Renal pelvis (tissue), 4 donors: ENCODE data around the gene NEU2. TPM values are rescaled to one million over a fixed set of nuclear protein-coding genes. Genes with fewer than 3 reads are reported as not detected.

Source experiments
- DNase-seq: peaks from one replicate; pipeline ENCODE4 v3.0.0-alpha.2; 2013
- polyA plus RNA-seq, 3 donors: library from polyadenylated mRNA; unstranded; fragments of 120-200 nt; gene quantifications; one replicate each; pipeline ENCODE4 v1.2.1, GENCODE V29; 2013; ENCODE audit not compliant: insufficient read length in 3 of 3

The NEU2 gene
- polyA plus RNA-seq, 3 donors: not detected

- no peak for DNase-seq
These were observed 44.3 kb downstream of the NEU2 start for GRCh38 chr2:233076749-233077148.

DNA sequence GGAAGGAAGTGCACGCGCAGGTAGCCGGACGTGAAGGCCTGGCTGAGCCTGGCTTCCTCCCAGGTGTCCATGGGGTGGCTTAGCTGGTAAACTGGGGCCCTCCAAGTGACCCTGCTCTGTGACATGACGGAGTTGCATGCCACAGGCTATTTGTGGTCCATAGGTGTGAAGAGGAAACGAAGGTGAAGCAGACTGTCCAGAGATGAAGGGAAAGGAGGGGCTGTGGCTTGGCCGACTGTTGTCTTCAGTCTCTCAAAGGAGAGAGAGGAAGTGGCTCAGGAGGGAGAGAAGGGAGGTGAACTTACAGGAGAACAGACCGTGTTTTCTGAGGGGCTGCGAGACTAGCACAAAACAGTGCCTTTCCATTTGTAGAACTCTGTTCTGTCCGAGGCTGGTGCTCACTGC lies 47.0 kb downstream of the NEU2 start:
- no peak for DNase-seq

- DNase-seq: no peak
These were observed 47.7 kb downstream of the NEU2 start for GRCh38 chr2:233079953-233080835.

DNA sequence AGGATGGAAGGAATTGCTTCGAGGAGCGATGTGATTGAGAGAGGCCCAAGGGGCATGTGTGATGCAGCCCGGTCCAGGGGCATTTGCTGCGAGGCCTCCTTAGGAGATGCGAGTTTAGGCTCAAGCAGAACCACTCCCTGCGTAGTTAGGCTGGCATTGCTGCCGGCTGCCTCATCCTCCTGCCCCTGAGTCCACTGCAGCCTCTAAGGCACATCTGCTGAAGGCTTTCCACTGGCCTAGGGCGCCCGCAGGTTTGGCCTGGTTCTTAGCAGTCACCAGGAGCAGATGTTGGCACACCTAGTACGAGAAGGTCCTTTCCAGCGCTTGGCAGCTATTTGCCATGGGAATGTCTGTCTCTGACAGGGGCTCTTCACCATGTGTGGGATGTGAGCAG lies 48.4 kb downstream of the NEU2 start:
- no peak for DNase-seq

DNA sequence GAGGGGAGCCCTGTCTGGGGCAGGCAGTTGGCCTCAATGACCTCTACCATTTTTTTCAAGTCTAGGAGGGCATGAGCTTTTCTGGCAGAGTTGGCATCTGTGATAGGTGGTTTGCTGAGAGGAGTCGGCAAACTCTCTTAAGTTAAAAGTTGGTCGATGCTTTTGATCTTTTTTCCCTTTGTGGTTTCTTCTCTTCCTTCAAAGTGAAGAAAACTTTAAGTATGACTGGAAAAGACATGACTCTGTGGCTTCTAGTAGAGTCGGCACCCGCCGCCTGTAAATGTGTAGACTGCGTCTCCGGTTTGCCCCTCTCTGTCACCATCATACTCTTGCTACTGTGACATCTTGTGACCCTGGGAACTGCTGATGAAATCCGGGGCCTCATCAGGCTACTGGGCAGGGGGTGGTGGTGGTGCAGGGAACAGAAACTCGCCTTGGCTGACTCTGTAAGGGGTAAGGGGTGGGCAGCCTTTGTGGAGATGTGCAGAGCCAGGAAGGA lies 48.8 kb downstream of the NEU2 start:
- DNase-seq: no peak

- DNase-seq: no peak
These were observed 49.3 kb downstream of the NEU2 start for GRCh38 chr2:233081731-233082221.

- no peak for DNase-seq
These were observed 49.9 kb downstream of the NEU2 start for GRCh38 chr2:233082222-233082930.

GRCh38 chr2:233082931-233083755 lies 50.7 kb downstream of the NEU2 start:
- DNase-seq: no peak

- DNase-seq: no peak
These were observed 51.3 kb downstream of the NEU2 start for GRCh38 chr2:233083782-233084181.

GRCh38 chr2:233084488-233084887 lies 52.0 kb downstream of the NEU2 start:
- DNase-seq: no peak

Other genes with a start within 250 kb of the NEU2 start
- 1 to 10 TPM; 2.8 to 4.1 (median 3.6) TPM for gene SNORC, start 162.4 kb upstream of the NEU2 start, polyA plus RNA-seq
- 1 to 10 TPM; 2.7 to 3.9 (median 3.4) TPM for gene NGEF, start 19.4 kb upstream of the NEU2 start, polyA plus RNA-seq
- gene INPP5D, start 27.7 kb downstream of the NEU2 start, polyA plus RNA-seq: 1 to 10 TPM; 6.6 to 7.2 (median 6.7) TPM
- gene ATG16L1, start 219.0 kb downstream of the NEU2 start, polyA plus RNA-seq: 10 to 100 TPM; 20.6 to 25.1 (median 23.8) TPM